Natural killer cell (primary cell): Measurements from ENCODE around the gene NUP214. TPM values are rescaled to one million over a fixed set of nuclear protein-coding genes. Genes with fewer than 3 reads are reported as not detected.
A peak's percentile ranks its signal among the peaks of the same experiment; 100 is the strongest.
"Not testable (repeated sequence)": the region's sequence is repeated elsewhere in the genome, so short reads cannot be mapped to it uniquely, and the experiment has no call there.

Source experiments
- ATAC-seq, 3 donors: fragments of 150-1000 bp in 2 of 3; fragments of 200-7000 bp in 1 of 3; cut with Tn5 transposase; 1 replicate in 1 of 3; 2 replicates in 2 of 3; pipeline ENCODE4 v1.10.0; 2021; ENCODE audit warnings: mild to moderate bottlenecking in 2 of 3, moderate library complexity in 2 of 3
- DNase-seq, 2 donors: peaks; one replicate each; pipeline versions ENCODE4 v3.0.0 to v3.0.0-alpha.2; 2013 to 2021; ENCODE audit warnings: mixed read lengths in 1 of 2
- H3K27ac ChIP-seq: one replicate; pipeline ENCODE4 v1.5.1; 2013; ENCODE audit warnings: mild to moderate bottlenecking, low read length
- H3K27me3 ChIP-seq: one replicate; pipeline ENCODE4 v1.6.1; 2013; ENCODE audit warnings: low read length; ENCODE audit not compliant: control insufficient read depth, insufficient read depth
- H3K36me3 ChIP-seq: one replicate; pipeline ENCODE4 v1.6.1; 2013; ENCODE audit warnings: low read length; ENCODE audit not compliant: control insufficient read depth, insufficient read depth
- H3K4me1 ChIP-seq: one replicate; pipeline ENCODE4 v1.6.1; 2013; ENCODE audit warnings: low read length; ENCODE audit not compliant: control insufficient read depth, insufficient read depth
- H3K4me3 ChIP-seq: one replicate; pipeline ENCODE4 v1.5.1; 2013; ENCODE audit warnings: low read length
- H3K9me3 ChIP-seq: one replicate; pipeline ENCODE4 v1.6.1; 2013; ENCODE audit warnings: low read length; ENCODE audit not compliant: control insufficient read depth, insufficient read depth
- H3K27ac Mint-ChIP-seq, 2 donors: one replicate each; pipeline ENCODE4 v1.8.0; 2022; ENCODE audit warnings: mild to moderate bottlenecking in 2 of 2, mixed read lengths in 2 of 2, moderate library complexity in 1 of 2
- H3K27me3 Mint-ChIP-seq, 2 donors: one replicate each; pipeline ENCODE4 v1.8.0; 2022; ENCODE audit warnings: low read depth in 2 of 2, mixed read lengths in 2 of 2
- H3K36me3 Mint-ChIP-seq: one replicate; pipeline ENCODE4 v1.8.0; 2022; ENCODE audit warnings: mixed read lengths
- H3K4me1 Mint-ChIP-seq, 2 donors: one replicate each; pipeline ENCODE4 v1.8.0; 2022; ENCODE audit warnings: mixed read lengths in 2 of 2
- H3K4me3 Mint-ChIP-seq: one replicate; pipeline ENCODE4 v1.8.0; 2022; ENCODE audit warnings: mild to moderate bottlenecking, moderate library complexity, mixed read lengths
- H3K9me3 Mint-ChIP-seq, 2 donors: one replicate each; pipeline ENCODE4 v1.8.0; 2022; ENCODE audit warnings: mixed read lengths in 2 of 2
- CTCF ChIP-seq: fragments of 200-600 bp; IDR thresholded peaks from one replicate; pipeline ENCODE4 v1.8.0; 2022; ENCODE audit warnings: antibody characterized with exemption
- WGBS: methylation state at CpG from one replicate; pipeline ENCODE4 v1.1.7; 2013; ENCODE audit warnings: missing lambda C conversion rate; ENCODE audit not compliant: insufficient coverage; 5-methylcytosine and 5-hydroxymethylcytosine counted together
- intact Hi-C: fragments of 100-400 bp; cut with micrococcal nuclease; formaldehyde crosslinking; loops from one replicate; pipeline ENCODE4 v1.14.2; 2022
- total RNA-seq, 4 donors: library from RNA; stranded (reverse); fragments of 120-200 nt in 1 of 4; gene quantifications; one replicate each; pipeline versions ENCODE4 v1.2.3 to v1.2.4, GENCODE V29; 2013 to 2022

The NUP214 gene
- total RNA-seq, 3 donors from 2014 or later (not counting 1 experiment from before 2014, with no cell fraction given): 125 to 133 (median 132) TPM

GRCh38 chr9:131259916-131260597 is 134.7 kb downstream of the NUP214 start:
- peaks cover 64% of the 10 kb centered on the region for H3K36me3 ChIP-seq
- no peaks in the 10 kb centered on the region for H3K27me3 Mint-ChIP-seq
- WGBS: 93% methylated on average over 19 of the region's 20 CpGs
- no peak overlapping the region for H3K27ac ChIP-seq
- peaks cover 8% of the 10 kb centered on the region for H3K36me3 Mint-ChIP-seq
- H3K4me3 ChIP-seq: no peak overlapping the region
- TF ChIP-seq CTCF: no peak
- H3K4me1 ChIP-seq: peaks cover 75% of the 10 kb centered on the region
- no peaks in the 10 kb centered on the region for H3K9me3 ChIP-seq
- peak overlapping the region; percentile 44 to 64 for H3K27ac Mint-ChIP-seq
- ATAC-seq (no peak), DNase-seq (no peak)
- H3K4me3 Mint-ChIP-seq: no peak overlapping the region
- H3K4me1 Mint-ChIP-seq: peaks cover 44 to 57% of the 10 kb centered on the region in 2 donors
- H3K9me3 Mint-ChIP-seq: no peaks in the 10 kb centered on the region
- intact Hi-C loops: loop anchor here (10.0 kb wide), 2 partner anchors 475 to 1885 kb away; no protein-coding TSS in a partner anchor
- no peaks in the 10 kb centered on the region for H3K27me3 ChIP-seq

- Mint-ChIP-seq H3K36me3 (peaks cover 8% of the 10 kb centered on the region), H3K9me3 (no peaks in the 10 kb centered on the region), H3K27me3 (no peaks in the 10 kb centered on the region), H3K4me1 (peaks cover 43 to 57% of the 10 kb centered on the region in 2 donors), H3K27ac (peak overlapping the region; percentile 20 to 36), H3K4me3 (no peak overlapping the region)
- TF ChIP-seq CTCF: no peak
- Histone ChIP-seq H3K9me3 (no peaks in the 10 kb centered on the region), H3K36me3 (peaks cover 68% of the 10 kb centered on the region), H3K27ac (no peak overlapping the region), H3K27me3 (no peaks in the 10 kb centered on the region), H3K4me3 (no peak overlapping the region), H3K4me1 (peaks cover 75% of the 10 kb centered on the region)
- intact Hi-C loops: no loop called here
- 95% methylated on average over 33 of the region's 33 CpGs for WGBS
- no peak for DNase-seq
- no peak for ATAC-seq
These were observed 135.5 kb downstream of the NUP214 start for GRCh38 chr9:131260751-131261452.

- Mint-ChIP-seq H3K4me3 (peak overlapping the region; percentile 61), H3K27me3 (no peaks in the 10 kb centered on the region), H3K36me3 (peaks cover 8% of the 10 kb centered on the region), H3K27ac (peak overlapping the region; percentile 91 to 95), H3K9me3 (no peaks in the 10 kb centered on the region), H3K4me1 (peaks cover 49 to 59% of the 10 kb centered on the region in 2 donors)
- Histone ChIP-seq H3K4me1 (peaks cover 75% of the 10 kb centered on the region), H3K9me3 (no peaks in the 10 kb centered on the region), H3K36me3 (peaks cover 68% of the 10 kb centered on the region), H3K4me3 (no peak overlapping the region), H3K27ac (no peak overlapping the region), H3K27me3 (no peaks in the 10 kb centered on the region)
- no peak for TF ChIP-seq CTCF
- DNase-seq (no peak), ATAC-seq (no peak)
- intact Hi-C loops: no loop called here
- WGBS: 69% methylated on average over 13 of the region's 13 CpGs
These were observed 137.1 kb downstream of the NUP214 start for GRCh38 chr9:131262327-131263032.

GRCh38 chr9:131263033-131263343 is 137.6 kb downstream of the NUP214 start:
- H3K4me1 Mint-ChIP-seq: peaks cover 44 to 54% of the 10 kb centered on the region in 2 donors

More at GRCh38 chr9:131263033-131263343, 137.6 kb downstream of the NUP214 start:
- peaks cover 63% of the 10 kb centered on the region for H3K36me3 ChIP-seq
- H3K4me3 ChIP-seq, H3K9me3 Mint-ChIP-seq, DNase-seq, H3K27me3 Mint-ChIP-seq, H3K27ac ChIP-seq, intact Hi-C loops, H3K9me3 ChIP-seq, H3K27me3 ChIP-seq, ATAC-seq, H3K36me3 Mint-ChIP-seq: not testable (repeated sequence)
- peaks cover 75% of the 10 kb centered on the region for H3K4me1 ChIP-seq
- WGBS: 80% methylated on average over 4 of the region's 5 CpGs
- peak overlapping the region; percentile 91 to 95 for H3K27ac Mint-ChIP-seq
- H3K4me3 Mint-ChIP-seq: peak overlapping the region; percentile 28
